Measurements from ENCODE around the gene LRRC8E.
"Not testable (repeated sequence)": the region's sequence is repeated elsewhere in the genome, so short reads cannot be mapped to it uniquely, and the experiment has no call there.

The LRRC8E gene

GRCh38 chr19:7887408-7888144 is 734 bp upstream of the LRRC8E start:
- H3K56ac ChIP-seq (ENCODE audit: low read length) = peak overlapping the region; percentile 80
- no peaks in the 10 kb centered on the region for H3K4me1 ChIP-seq (ENCODE audit: control insufficient read depth, low read depth, low read length)
- no peak overlapping the region for H4K5ac ChIP-seq (ENCODE audit: low read length)
- no peak overlapping the region for H3K18ac ChIP-seq (ENCODE audit: low read length)
- no peak overlapping the region for H2BK5ac ChIP-seq (ENCODE audit: low read length)
- no peak overlapping the region for H3K27ac ChIP-seq (ENCODE audit: low read depth, low read length)
- no peak overlapping the region for H4K8ac ChIP-seq (ENCODE audit: low read depth, low read length)
- H2BK15ac ChIP-seq (replicated peaks; ENCODE audit: low read depth) = no peak overlapping the region
- no peaks in the 10 kb centered on the region for H3K27me3 ChIP-seq (ENCODE audit: insufficient read depth, low read length, poor library complexity)
- no peaks in the 10 kb centered on the region for H3K79me2 ChIP-seq (ENCODE audit: control insufficient read depth, insufficient read depth, low read length)
- no peak overlapping the region for H3K4me3 ChIP-seq (ENCODE audit: low read length)
- H3K4ac ChIP-seq (ENCODE audit: low read depth, low read length) = no peak overlapping the region
- no peak for DNase-seq
- H3K79me1 ChIP-seq (ENCODE audit: low read length) = no peaks in the 10 kb centered on the region
- H2AK5ac ChIP-seq (ENCODE audit: low read length) = no peak overlapping the region
- H2BK120ac ChIP-seq (ENCODE audit: low read depth, low read length) = no peak overlapping the region
- WGBS (ENCODE audit: extremely low coverage, insufficient coverage, low lambda C conversion rate) = no CpG with 5 or more reads among the region's 16 CpGs
- H3K4me2 ChIP-seq (ENCODE audit: low read length) = no peak overlapping the region
- no peak overlapping the region for H3K23ac ChIP-seq (ENCODE audit: low read length)
- H3K9ac ChIP-seq (ENCODE audit: low read length) = peak overlapping the region; percentile 49
- H3K36me3 ChIP-seq (ENCODE audit: control insufficient read depth, insufficient read depth, low read length) = no peaks in the 10 kb centered on the region

GRCh38 chr19:7888826-7889217 is 512 bp downstream of the LRRC8E start:
- H3K56ac ChIP-seq (ENCODE audit: low read length) = peak overlapping the region; percentile 92
- H3K4me1 ChIP-seq (ENCODE audit: control insufficient read depth, low read depth, low read length) = no peaks in the 10 kb centered on the region
- H2AK5ac ChIP-seq (ENCODE audit: low read length) = no peak overlapping the region
- H3K4me3 ChIP-seq (ENCODE audit: low read length) = peak overlapping the region; percentile 32
- H2BK5ac ChIP-seq (ENCODE audit: low read length) = no peak overlapping the region
- H4K5ac ChIP-seq (ENCODE audit: low read length) = no peak overlapping the region
- peak overlapping the region; percentile 78 for H3K18ac ChIP-seq (ENCODE audit: low read length)
- H3K27me3 ChIP-seq (ENCODE audit: insufficient read depth, low read length, poor library complexity) = no peaks in the 10 kb centered on the region
- H4K8ac ChIP-seq (ENCODE audit: low read depth, low read length) = no peak overlapping the region
- no peaks in the 10 kb centered on the region for H3K79me1 ChIP-seq (ENCODE audit: low read length)
- no peaks in the 10 kb centered on the region for H3K79me2 ChIP-seq (ENCODE audit: control insufficient read depth, insufficient read depth, low read length)
- no peak overlapping the region for H3K27ac ChIP-seq (ENCODE audit: low read depth, low read length)
- peak overlapping the region; percentile 64 for H3K4me2 ChIP-seq (ENCODE audit: low read length)
- H2BK15ac ChIP-seq (replicated peaks; ENCODE audit: low read depth) = no peak overlapping the region
- no peak overlapping the region for H3K4ac ChIP-seq (ENCODE audit: low read depth, low read length)
- no peak overlapping the region for H2BK120ac ChIP-seq (ENCODE audit: low read depth, low read length)
- no CpG with 5 or more reads among the region's 8 CpGs for whole genome bisulfite sequencing (ENCODE audit: extremely low coverage, insufficient coverage, low lambda C conversion rate)
- H3K36me3 ChIP-seq (ENCODE audit: control insufficient read depth, insufficient read depth, low read length) = no peaks in the 10 kb centered on the region
- peak overlapping the region; percentile 71 for H3K9ac ChIP-seq (ENCODE audit: low read length)
- DNase-seq = no peak
- peak overlapping the region; percentile 66 for H3K23ac ChIP-seq (ENCODE audit: low read length)

GRCh38 chr19:7893362-7894101 is 5.2 kb downstream of the LRRC8E start:
- H3K4me3 ChIP-seq (ENCODE audit: low read length) = not testable (repeated sequence)

GRCh38 chr19:7894612-7895309 is 6.5 kb downstream of the LRRC8E start:
- Histone ChIP-seq H3K27me3 (ENCODE audit: insufficient read depth, low read length, poor library complexity) (no peaks in the 10 kb centered on the region), H3K4me1 (ENCODE audit: control insufficient read depth, low read depth, low read length) (no peaks in the 10 kb centered on the region), H3K56ac (ENCODE audit: low read length) (no peak overlapping the region), H3K4ac (ENCODE audit: low read depth, low read length) (no peak overlapping the region), H3K4me3 (ENCODE audit: low read length) (no peak overlapping the region), H2BK5ac (ENCODE audit: low read length) (no peak overlapping the region), H2BK15ac (replicated peaks; ENCODE audit: low read depth) (no peak overlapping the region), H3K4me2 (ENCODE audit: low read length) (no peak overlapping the region), H3K79me1 (ENCODE audit: low read length) (no peaks in the 10 kb centered on the region), H3K23ac (ENCODE audit: low read length) (no peak overlapping the region), H2AK5ac (ENCODE audit: low read length) (no peak overlapping the region), H3K9ac (ENCODE audit: low read length) (no peak overlapping the region), H3K18ac (ENCODE audit: low read length) (no peak overlapping the region), H4K5ac (ENCODE audit: low read length) (no peak overlapping the region), H3K79me2 (ENCODE audit: control insufficient read depth, insufficient read depth, low read length) (no peaks in the 10 kb centered on the region), H2BK120ac (ENCODE audit: low read depth, low read length) (no peak overlapping the region), H4K8ac (ENCODE audit: low read depth, low read length) (no peak overlapping the region), H3K36me3 (ENCODE audit: control insufficient read depth, insufficient read depth, low read length) (no peaks in the 10 kb centered on the region), H3K27ac (ENCODE audit: low read depth, low read length) (no peak overlapping the region)
- no peak for DNase-seq
- WGBS (ENCODE audit: extremely low coverage, insufficient coverage, low lambda C conversion rate) = no CpG with 5 or more reads among the region's 18 CpGs

More at GRCh38 chr19:7893362-7894101, 5.2 kb downstream of the LRRC8E start:
- H3K4me2 ChIP-seq (ENCODE audit: low read length); H3K18ac ChIP-seq (ENCODE audit: low read length); H3K56ac ChIP-seq (ENCODE audit: low read length); H3K79me2 ChIP-seq (ENCODE audit: control insufficient read depth, insufficient read depth, low read length); H3K27me3 ChIP-seq (ENCODE audit: insufficient read depth, low read length, poor library complexity); H2BK5ac ChIP-seq (ENCODE audit: low read length); H4K5ac ChIP-seq (ENCODE audit: low read length); H2BK15ac ChIP-seq (replicated peaks; ENCODE audit: low read depth); H2AK5ac ChIP-seq (ENCODE audit: low read length); H4K8ac ChIP-seq (ENCODE audit: low read depth, low read length); DNase-seq; H3K4me1 ChIP-seq (ENCODE audit: control insufficient read depth, low read depth, low read length); H2BK120ac ChIP-seq (ENCODE audit: low read depth, low read length); H3K27ac ChIP-seq (ENCODE audit: low read depth, low read length); H3K79me1 ChIP-seq (ENCODE audit: low read length); H3K4ac ChIP-seq (ENCODE audit: low read depth, low read length); H3K36me3 ChIP-seq (ENCODE audit: control insufficient read depth, insufficient read depth, low read length); H3K23ac ChIP-seq (ENCODE audit: low read length); H3K9ac ChIP-seq (ENCODE audit: low read length): not testable (repeated sequence)
- no CpG with 5 or more reads among the region's 18 CpGs for WGBS (ENCODE audit: extremely low coverage, insufficient coverage, low lambda C conversion rate)

- no peak overlapping the region for H4K5ac ChIP-seq (ENCODE audit: low read length)
- no peak for DNase-seq
- no peak overlapping the region for H3K4me3 ChIP-seq (ENCODE audit: low read length)
- no peak overlapping the region for H2BK120ac ChIP-seq (ENCODE audit: low read depth, low read length)
- no peaks in the 10 kb centered on the region for H3K4me1 ChIP-seq (ENCODE audit: control insufficient read depth, low read depth, low read length)
- no peaks in the 10 kb centered on the region for H3K79me1 ChIP-seq (ENCODE audit: low read length)
- no peak overlapping the region for H2BK15ac ChIP-seq (replicated peaks; ENCODE audit: low read depth)
- no peak overlapping the region for H2AK5ac ChIP-seq (ENCODE audit: low read length)
- H3K56ac ChIP-seq (ENCODE audit: low read length) = no peak overlapping the region
- no peak overlapping the region for H2BK5ac ChIP-seq (ENCODE audit: low read length)
- WGBS (ENCODE audit: extremely low coverage, insufficient coverage, low lambda C conversion rate) = no CpG with 5 or more reads among the region's 13 CpGs
- no peaks in the 10 kb centered on the region for H3K79me2 ChIP-seq (ENCODE audit: control insufficient read depth, insufficient read depth, low read length)
- H3K27me3 ChIP-seq (ENCODE audit: insufficient read depth, low read length, poor library complexity) = no peaks in the 10 kb centered on the region
- H3K4ac ChIP-seq (ENCODE audit: low read depth, low read length) = no peak overlapping the region
- no peak overlapping the region for H3K9ac ChIP-seq (ENCODE audit: low read length)
- no peak overlapping the region for H3K27ac ChIP-seq (ENCODE audit: low read depth, low read length)
- no peak overlapping the region for H3K23ac ChIP-seq (ENCODE audit: low read length)
- no peaks in the 10 kb centered on the region for H3K36me3 ChIP-seq (ENCODE audit: control insufficient read depth, insufficient read depth, low read length)
- no peak overlapping the region for H3K4me2 ChIP-seq (ENCODE audit: low read length)
- no peak overlapping the region for H3K18ac ChIP-seq (ENCODE audit: low read length)
- H4K8ac ChIP-seq (ENCODE audit: low read depth, low read length) = no peak overlapping the region
These were observed 7.3 kb downstream of the LRRC8E start for GRCh38 chr19:7895565-7895964.
